NCI-H2196 treated with DMSO at 0.1 percent for 48 hours (cell line): Measurements from ENCODE around the gene SKIC8.
A peak's percentile ranks its signal among the peaks of the same experiment; 100 is the strongest.
"Not testable (repeated sequence)": the region's sequence is repeated elsewhere in the genome, so short reads cannot be mapped to it uniquely, and the experiment has no call there.

Experiments
- DNase-seq: peaks from one replicate; lab custom pipeline; 2025; ENCODE audit not compliant: unreplicated experiment; lab: John Stamatoyannopoulos, UW

Gene SKIC8

GRCh38 chr15:78257681-78258080, 41.7 kb downstream of the SKIC8 start:
- DNase-seq, result no peak

- DNase-seq, result no peak
Observed at GRCh38 chr15:78256044-78256437, 43.4 kb downstream of the SKIC8 start.

DNA sequence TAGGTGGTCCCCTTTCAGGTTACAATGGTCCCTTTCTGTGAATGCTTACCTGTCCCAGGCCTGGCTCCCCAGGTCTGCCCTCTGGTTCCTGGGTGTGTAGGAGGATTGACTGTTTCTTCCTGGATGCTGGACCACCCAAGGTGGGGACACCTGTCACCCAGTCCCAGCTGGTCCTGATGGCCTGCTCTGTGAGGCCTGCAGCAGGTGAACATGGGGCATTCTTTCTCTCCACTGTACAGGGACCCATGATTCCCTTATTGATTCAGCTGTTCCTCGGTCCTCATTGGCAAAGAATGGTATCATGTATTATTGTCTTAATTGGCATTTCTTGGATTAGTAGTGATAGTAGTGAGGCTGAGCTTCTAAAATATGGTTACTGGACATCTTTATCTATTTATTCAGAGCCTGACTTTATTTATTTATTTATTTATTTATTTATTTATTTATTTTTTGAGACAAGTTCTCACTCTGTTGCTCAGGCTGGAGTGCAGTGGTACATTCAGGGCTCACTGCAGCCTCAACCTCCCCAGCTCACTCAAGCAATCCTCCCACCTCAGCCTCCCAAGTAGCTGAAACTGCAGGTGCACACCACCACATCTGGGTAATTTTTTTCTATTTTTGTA, 43.9 kb downstream of the SKIC8 start:
- no peak for DNase-seq

GRCh38 chr15:78251136-78251535, 48.3 kb downstream of the SKIC8 start:
- DNase-seq, result no peak

DNA sequence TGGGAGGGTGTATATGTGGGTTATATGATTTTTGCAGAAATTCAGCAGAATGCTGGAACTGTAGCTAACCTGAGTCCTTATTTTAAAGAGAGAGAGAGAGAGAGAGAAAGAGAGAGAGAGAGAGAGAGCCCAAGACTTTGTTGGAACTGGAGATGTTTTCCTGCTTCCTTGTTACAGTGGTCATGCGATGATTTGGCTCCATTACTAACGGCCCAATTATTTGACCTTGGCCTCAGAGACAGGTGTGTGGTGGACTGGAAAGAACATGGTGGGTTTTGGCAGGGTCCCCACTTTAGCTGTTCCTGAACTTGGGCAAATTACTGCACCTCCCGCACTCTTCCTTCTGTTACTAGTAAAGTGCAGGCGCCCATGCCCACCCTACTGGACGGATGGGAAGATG, 50.3 kb downstream of the SKIC8 start:
- DNase-seq, result no peak

DNA sequence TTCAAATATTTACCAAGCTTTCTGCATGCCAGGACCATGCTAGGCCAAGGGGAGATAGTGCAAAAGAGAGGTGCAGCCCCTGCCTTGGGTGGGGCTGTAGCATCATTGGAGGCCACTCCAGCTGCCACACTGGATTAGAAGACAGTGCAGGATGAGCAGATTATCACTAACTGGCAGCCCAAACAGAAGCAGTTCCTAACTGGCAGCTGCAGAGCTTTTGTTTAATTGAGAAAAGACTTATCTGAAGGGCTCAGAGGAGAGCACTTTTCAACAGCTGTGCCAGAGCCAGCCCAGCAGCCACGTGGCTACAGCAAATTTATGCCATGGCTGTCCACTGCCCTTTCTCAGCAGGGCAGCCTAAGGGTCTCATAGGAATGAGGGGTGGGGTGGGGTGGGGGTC, 51.5 kb downstream of the SKIC8 start:
- DNase-seq, result no peak

GRCh38 chr15:78245976-78246620, 53.3 kb downstream of the SKIC8 start:
- not testable (repeated sequence) for DNase-seq

DNA sequence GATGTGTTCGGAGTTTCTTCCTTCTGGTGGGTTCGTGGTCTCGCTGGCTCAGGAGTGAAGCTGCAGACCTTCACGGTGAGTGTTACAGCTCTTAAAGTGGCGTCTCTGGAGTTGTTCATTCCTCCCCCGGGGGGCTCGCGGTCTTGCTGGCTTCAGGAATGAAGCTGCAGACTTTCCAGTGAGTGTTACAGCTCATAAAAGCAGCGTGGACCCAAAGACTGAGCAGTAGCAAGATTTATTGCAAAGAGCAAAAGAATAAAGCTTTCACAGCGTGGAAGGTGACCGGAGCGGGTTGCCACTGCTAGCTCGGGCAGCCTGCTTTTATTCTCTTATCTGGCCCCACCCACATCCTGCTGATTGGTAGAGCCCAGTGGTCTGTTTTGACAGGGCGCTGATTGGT, 54.0 kb downstream of the SKIC8 start:
- not testable (repeated sequence) for DNase-seq

GRCh38 chr15:78244893-78245292, 54.5 kb downstream of the SKIC8 start:
- DNase-seq, result no peak

DNA sequence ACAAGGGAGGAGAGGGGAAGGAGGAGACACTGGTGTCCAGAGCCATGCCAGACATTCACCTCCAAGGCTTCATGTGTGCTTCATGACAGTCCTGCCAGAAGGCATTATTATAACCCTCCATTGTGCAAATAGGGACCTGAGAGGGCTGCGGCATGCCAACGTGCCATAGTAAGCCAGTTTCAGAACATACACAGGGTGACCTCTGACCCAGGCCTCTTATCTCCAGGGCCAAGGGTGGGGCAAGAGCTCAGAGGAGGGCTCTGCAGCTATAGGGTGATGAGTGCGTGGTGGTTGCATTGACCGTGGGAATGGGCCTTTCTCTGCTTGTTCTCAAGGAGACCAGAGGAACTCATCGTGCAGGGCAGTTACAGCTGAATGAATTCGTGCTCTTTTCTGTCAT, 55.3 kb downstream of the SKIC8 start:
- no peak for DNase-seq

- no peak for DNase-seq
Observed at GRCh38 chr15:78243491-78243941, 55.9 kb downstream of the SKIC8 start.

GRCh38 chr15:78243058-78243457, 56.4 kb downstream of the SKIC8 start:
- DNase-seq, result no peak

DNA sequence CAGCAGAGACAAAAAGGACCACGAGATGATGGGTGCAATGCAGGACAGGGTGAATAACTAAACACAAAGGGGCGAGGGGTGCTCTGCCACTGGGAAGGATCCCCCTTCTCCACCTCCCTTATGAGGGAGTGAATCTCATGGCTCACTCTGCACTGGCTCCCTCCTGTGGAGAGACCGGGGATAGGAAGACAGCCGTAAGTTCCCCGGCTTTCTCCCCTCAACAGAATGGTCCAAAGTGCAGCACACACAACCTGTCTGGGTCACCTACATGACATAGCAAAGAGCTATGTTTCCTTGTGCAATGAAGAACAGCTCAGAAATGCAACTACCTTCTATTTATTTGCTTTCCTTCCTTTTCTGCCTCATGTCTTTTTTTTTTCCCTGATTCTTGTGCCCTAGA, 57.3 kb downstream of the SKIC8 start:
- no peak for DNase-seq

DNA sequence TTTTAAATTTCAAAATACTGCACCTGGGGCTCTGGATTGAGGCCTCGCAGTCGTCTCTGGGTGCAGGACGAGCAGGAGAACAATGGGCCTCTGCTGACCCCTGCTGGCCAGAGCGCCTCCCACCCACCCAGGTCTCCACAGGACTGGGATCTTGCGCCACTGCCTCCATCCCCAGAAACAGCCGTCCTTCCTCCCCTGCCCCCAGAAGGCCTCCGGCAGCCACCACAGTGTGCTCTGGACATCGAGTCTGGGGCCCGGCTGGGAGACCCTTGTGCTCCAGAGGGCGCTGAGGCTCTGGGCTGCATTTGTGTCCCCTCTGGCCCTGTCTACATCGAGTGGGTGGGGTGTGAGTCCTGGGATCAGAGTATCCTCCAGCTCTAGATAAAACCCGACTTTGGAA, 58.4 kb downstream of the SKIC8 start:
- peak; percentile 8 for DNase-seq

GRCh38 chr15:78239811-78240210, 59.6 kb downstream of the SKIC8 start:
- no peak for DNase-seq

GRCh38 chr15:78237146-78237545, 62.3 kb downstream of the SKIC8 start:
- no peak for DNase-seq

GRCh38 chr15:78236491-78236890, 62.9 kb downstream of the SKIC8 start:
- DNase-seq, result no peak

DNA sequence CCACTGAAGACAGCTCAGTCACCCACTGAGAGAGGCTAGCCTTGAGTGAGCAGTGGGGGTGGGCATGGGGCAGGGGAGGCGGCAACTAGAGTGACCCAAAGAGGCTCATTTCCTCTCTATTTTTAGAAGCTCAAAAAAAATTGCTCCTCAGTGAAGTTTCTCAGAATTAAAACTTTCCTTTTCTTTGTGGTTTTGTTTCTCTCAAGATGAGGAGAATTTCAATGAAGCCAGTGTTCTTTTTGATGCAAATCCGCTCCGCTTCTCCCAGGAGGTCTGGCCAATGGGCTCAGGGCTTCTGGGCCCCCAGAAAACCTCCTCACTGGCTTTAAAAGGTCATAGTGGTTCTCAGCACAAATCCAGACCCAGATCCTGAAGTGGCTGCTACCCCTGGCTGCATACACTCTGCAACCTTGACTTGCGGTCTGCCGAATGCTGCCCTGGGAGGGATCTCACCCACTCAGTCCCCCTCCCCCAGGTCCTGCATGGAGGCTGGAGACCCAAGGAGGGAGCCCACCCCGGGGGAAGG, 64.8 kb downstream of the SKIC8 start, which contains the start of gene ACSBG1:
Gene ACSBG1, minus strand, starts transcription at position 51 of the 526 bp plus-strand sequence. CDS start 64 bp downstream, outside the sequence.
- no peak for DNase-seq

GRCh38 chr15:78233496-78233895, 65.9 kb downstream of the SKIC8 start:
- DNase-seq, result no peak
